Neural cell (in vitro differentiated cells): ENCODE results near the gene TTC34. TPM values are rescaled to one million over a fixed set of nuclear protein-coding genes. Genes with fewer than 3 reads are reported as not detected.

Experiments
- H2AFZ ChIP-seq: fragments of 200-600, 300-800 bp; sonication (generic), shearing (Covaris generic); 2 replicates; pipeline ENCODE4 v1.6.0; 2014; ENCODE audit warnings: low read depth, mild to moderate bottlenecking, antibody characterized with exemption, low read length, moderate library complexity
- H3F3A ChIP-seq: fragments of 200-600 bp; shearing (Covaris generic); 2 replicates; pipeline ENCODE4 v1.6.1; 2016; ENCODE audit warnings: mild to moderate bottlenecking, moderate library complexity, mixed read lengths, antibody characterized with exemption, low read length; ENCODE audit not compliant: insufficient read depth, poor library complexity, severe bottlenecking
- H3K27ac ChIP-seq: fragments of 200-600, 300-800 bp; sonication (generic), shearing (Covaris generic); 2 replicates; pipeline ENCODE4 v1.5.1; 2014; ENCODE audit warnings: mild to moderate bottlenecking, low read length, moderate library complexity
- H3K27me3 ChIP-seq: fragments of 300-800, 200-600 bp; sonication (generic), shearing (Covaris generic); 2 replicates; pipeline ENCODE4 v1.6.0; 2014; ENCODE audit warnings: mild to moderate bottlenecking, low read depth, low read length, moderate library complexity; ENCODE audit not compliant: insufficient read depth
- H3K36me3 ChIP-seq: fragments of 300-800, 200-600 bp; sonication (generic), shearing (Covaris generic); 2 replicates; pipeline ENCODE4 v1.5.1; 2014; ENCODE audit warnings: mild to moderate bottlenecking, antibody characterized with exemption, low read length, moderate library complexity; ENCODE audit not compliant: insufficient read depth
- H3K4me2 ChIP-seq: fragments of 300-800, 200-600 bp; sonication (generic), shearing (Covaris generic); 2 replicates; pipeline ENCODE4 v1.6.0; 2014; ENCODE audit warnings: mild to moderate bottlenecking, low read length
- H3K4me3 ChIP-seq: fragments of 300-800, 200-600 bp; sonication (generic), shearing (Covaris generic); 2 replicates; pipeline ENCODE4 v1.5.1; 2014; ENCODE audit warnings: mild to moderate bottlenecking, low read length, moderate library complexity
- H3K79me2 ChIP-seq: fragments of 200-600 bp; shearing (Covaris generic); replicated peaks from 2 replicates; pipeline ENCODE4 v1.6.0; 2014; ENCODE audit warnings: mild to moderate bottlenecking, low read length, moderate library complexity; ENCODE audit not compliant: insufficient read depth
- H3K9ac ChIP-seq: fragments of 300-800, 200-600 bp; sonication (generic), shearing (Covaris generic); 2 replicates; pipeline ENCODE4 v1.6.1; 2016; ENCODE audit warnings: mild to moderate bottlenecking, low read length, mixed read lengths
- H3K9me2 ChIP-seq: fragments of 200-600 bp; shearing (Covaris generic); 2 replicates; pipeline ENCODE4 v1.6.1; 2016; ENCODE audit warnings: mild to moderate bottlenecking, low read length, mixed read lengths; ENCODE audit not compliant: insufficient read depth
- H3K9me3 ChIP-seq: fragments of 200-600, 300-800 bp; sonication (generic), shearing (Covaris generic); 2 replicates; pipeline ENCODE4 v1.6.1; 2016; ENCODE audit warnings: mild to moderate bottlenecking, mixed run types, low read length, moderate library complexity, mixed read lengths
- H4K20me1 ChIP-seq: fragments of 200-600 bp; shearing (Covaris generic); 2 replicates; pipeline ENCODE4 v1.6.1; 2016; ENCODE audit warnings: mild to moderate bottlenecking, mixed run types; ENCODE audit not compliant: insufficient read depth
- CTCF ChIP-seq: fragments of 450-650 bp; IDR thresholded peaks from 2 replicates; pipeline ENCODE4 v1.5.1; 2014; ENCODE audit warnings: antibody characterized with exemption, mild to moderate bottlenecking, moderate library complexity; ENCODE audit not compliant: poor library complexity, severe bottlenecking
- EP300 ChIP-seq: fragments of 450-650 bp; conservative IDR thresholded peaks from 2 replicates; pipeline ENCODE4 v1.6.1; 2014; ENCODE audit warnings: antibody characterized with exemption, mild to moderate bottlenecking, moderate library complexity; ENCODE audit not compliant: poor library complexity, severe bottlenecking
- EZH2 ChIP-seq: fragments of 200-600, 300-800 bp; shearing (Covaris generic), sonication (generic); IDR thresholded peaks from 2 replicates; pipeline ENCODE4 v1.6.1; 2014; ENCODE audit warnings: antibody characterized with exemption, low read length, borderline replicate concordance, mild to moderate bottlenecking; ENCODE audit not compliant: insufficient read depth, poor library complexity, severe bottlenecking
- MXI1 ChIP-seq: fragments of 450-650 bp; conservative IDR thresholded peaks from 2 replicates; pipeline ENCODE4 v1.6.1; 2014; ENCODE audit warnings: antibody characterized with exemption, mild to moderate bottlenecking; ENCODE audit not compliant: poor library complexity, severe bottlenecking
- POLR2AphosphoS5 ChIP-seq: IDR thresholded peaks from 2 replicates; pipeline ENCODE4 v1.6.1; 2012
- RAD21 ChIP-seq: fragments of 450-650 bp; conservative IDR thresholded peaks from 2 replicates; pipeline ENCODE4 v1.6.1; 2014; ENCODE audit warnings: antibody characterized with exemption, mild to moderate bottlenecking, moderate library complexity
- REST ChIP-seq: IDR thresholded peaks from 2 replicates; pipeline ENCODE4 v1.6.1; 2012; ENCODE audit warnings: borderline replicate concordance
- SMC3 ChIP-seq: fragments of 450-650 bp; conservative IDR thresholded peaks from 2 replicates; pipeline ENCODE4 v1.6.1; 2014; ENCODE audit warnings: antibody characterized with exemption, mild to moderate bottlenecking, moderate library complexity; ENCODE audit not compliant: poor library complexity
- TAF1 ChIP-seq: IDR thresholded peaks from 2 replicates; pipeline ENCODE4 v1.6.1; 2012; ENCODE audit warnings: low read depth
- polyA plus RNA-seq: library from polyadenylated mRNA; depleted of rRNA; stranded (reverse); fragments of >200 nt; gene quantifications from 2 replicates; pipeline ENCODE4 v1.2.3, GENCODE V29; 2014

Gene TTC34
- polyA plus RNA-seq, 1 donor from 2014 or later, result 0.05 TPM

- Histone ChIP-seq H3K9me3 (peaks cover 3% of the 10 kb centered on the region), H3F3A (no peaks in the 10 kb centered on the region), H3K79me2 (no peaks in the 10 kb centered on the region), H3K4me3 (no peak overlapping the region), H3K27ac (no peak overlapping the region), H3K36me3 (no peaks in the 10 kb centered on the region), H3K9ac (no peak overlapping the region), H4K20me1 (no peaks in the 10 kb centered on the region), H2AFZ (peak overlapping the region; percentile 3), H3K27me3 (no peaks in the 10 kb centered on the region), H3K4me2 (no peak overlapping the region), H3K9me2 (no peaks in the 10 kb centered on the region)
- TF ChIP-seq POLR2AphosphoS5, result no peak
- no peak for TF ChIP-seq SMC3
- TF ChIP-seq EZH2, result no peak
- TF ChIP-seq MXI1, result no peak
- no peak for TF ChIP-seq RAD21
- no peak for TF ChIP-seq TAF1
- no peak for TF ChIP-seq CTCF
- no peak for TF ChIP-seq EP300
- no peak for TF ChIP-seq REST
Measured at GRCh38 chr1:2617971-2618470, 183.5 kb downstream of the TTC34 start.

- H3K79me2 ChIP-seq, result no peaks in the 10 kb centered on the region
- no peaks in the 10 kb centered on the region for H3K36me3 ChIP-seq
- no peaks in the 10 kb centered on the region for H3F3A ChIP-seq
- TF ChIP-seq EZH2 (no peak), REST (no peak), SMC3 (no peak), TAF1 (no peak), RAD21 (no peak), POLR2AphosphoS5 (no peak), MXI1 (no peak), CTCF (no peak), EP300 (no peak)
- H3K27ac ChIP-seq, result no peak overlapping the region
- H2AFZ ChIP-seq, result no peak overlapping the region
- H3K9me2 ChIP-seq, result no peaks in the 10 kb centered on the region
- H4K20me1 ChIP-seq, result no peaks in the 10 kb centered on the region
- H3K9me3 ChIP-seq, result peaks cover 3% of the 10 kb centered on the region
- no peak overlapping the region for H3K9ac ChIP-seq
- H3K27me3 ChIP-seq, result no peaks in the 10 kb centered on the region
- H3K4me3 ChIP-seq, result no peak overlapping the region
- H3K4me2 ChIP-seq, result no peak overlapping the region
Measured at GRCh38 chr1:2614145-2614544, 187.3 kb downstream of the TTC34 start.
